ENCODE data around the gene ATP2B1.

Gene ATP2B1

DNA sequence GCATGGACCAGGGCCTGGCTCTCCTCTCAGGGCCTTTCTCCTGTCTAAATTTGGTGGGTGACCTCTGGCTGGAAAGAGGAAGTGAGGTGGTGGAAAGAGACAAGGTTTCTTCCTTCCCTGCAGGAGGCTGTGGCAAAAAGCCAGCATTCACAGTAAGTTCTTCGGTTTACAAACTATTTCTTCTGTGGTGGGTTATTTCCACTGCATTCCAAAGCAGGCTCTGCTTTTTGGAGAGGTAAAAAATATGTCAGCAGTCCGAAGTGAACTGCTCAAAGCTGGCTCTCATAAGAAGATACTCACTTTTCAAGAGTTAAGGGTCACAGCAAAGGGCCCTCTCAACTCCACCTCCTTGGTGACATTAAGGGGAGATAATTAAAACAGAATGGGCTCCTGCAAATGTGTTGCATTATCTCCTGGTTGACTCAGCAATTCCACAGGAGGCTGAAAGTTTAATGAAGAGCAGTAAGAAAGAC lies 133.9 kb downstream of the ATP2B1 start:
- DNase-seq, result no peak

GRCh38 chr12:89573051-89573810 lies 135.4 kb downstream of the ATP2B1 start:
- no peak for DNase-seq

- DNase-seq, result no peak
Observed at GRCh38 chr12:89571491-89572195, 137.0 kb downstream of the ATP2B1 start.

DNA sequence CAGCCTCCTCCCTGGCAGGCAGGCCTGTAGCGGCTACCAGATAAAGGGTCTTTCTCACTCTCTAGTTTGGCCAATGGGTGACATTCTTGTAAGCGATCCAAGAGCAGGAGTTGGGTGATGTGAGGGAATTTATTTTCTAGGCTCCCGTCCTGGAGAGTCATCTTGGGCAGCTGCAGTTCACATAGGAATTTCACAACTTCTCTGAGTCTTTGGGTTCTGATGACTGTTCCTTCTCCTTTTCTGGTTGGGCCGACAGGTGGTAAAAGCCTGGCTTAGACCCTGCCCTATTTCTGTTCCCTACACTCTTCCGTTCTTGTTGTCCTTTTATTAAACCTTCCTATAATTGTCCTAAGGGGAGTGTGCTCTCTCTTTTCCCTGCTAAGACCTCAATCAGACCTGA lies 140.2 kb downstream of the ATP2B1 start:
- DNase-seq, result no peak

DNA sequence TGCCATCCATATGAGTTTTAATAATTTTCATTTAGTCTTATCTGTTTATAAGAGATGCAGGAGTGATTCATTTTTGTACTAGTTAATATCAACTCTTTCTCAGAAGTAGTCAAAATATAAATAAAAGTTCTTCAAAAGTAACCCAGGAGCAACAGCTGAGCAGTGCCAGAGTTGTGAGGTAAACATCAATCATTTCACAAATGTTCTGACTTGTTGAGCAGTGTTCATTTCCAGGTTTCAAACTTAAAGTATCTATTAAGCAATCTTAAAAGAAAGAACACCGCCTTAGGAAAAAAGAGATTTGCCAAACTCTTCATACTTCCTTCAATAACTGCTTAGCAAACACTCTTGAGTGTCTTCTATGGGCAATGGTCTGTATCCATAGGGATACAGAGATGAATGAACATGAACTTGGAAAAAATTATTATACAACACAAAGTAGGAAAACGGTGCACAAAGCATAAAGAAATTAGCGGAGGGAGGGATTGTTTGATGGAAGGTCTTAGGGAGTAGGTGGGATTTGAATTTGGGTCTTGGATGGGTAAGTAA lies 140.9 kb downstream of the ATP2B1 start:
- no peak for DNase-seq

GRCh38 chr12:89566615-89567014 lies 142.0 kb downstream of the ATP2B1 start:
- no peak for DNase-seq

DNA sequence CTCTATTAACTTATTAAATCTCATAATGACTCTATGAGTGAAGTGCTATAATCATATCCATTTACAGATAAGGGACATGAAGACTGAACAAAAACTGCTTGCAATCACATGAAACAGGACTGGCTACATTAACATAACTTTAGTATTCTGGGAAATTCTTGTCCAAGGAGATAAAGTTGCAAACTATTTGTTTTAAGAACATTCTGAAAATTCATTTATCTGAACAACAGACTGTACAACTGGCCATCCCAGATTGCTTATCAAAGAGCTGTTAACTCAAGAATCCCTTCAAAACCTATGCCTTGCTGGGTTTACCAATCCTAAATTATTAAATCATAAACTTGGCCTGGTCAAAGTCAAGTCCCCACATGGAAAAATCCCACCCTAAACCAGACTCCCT lies 143.6 kb downstream of the ATP2B1 start:
- no peak for DNase-seq

GRCh38 chr12:89559753-89560152 lies 148.9 kb downstream of the ATP2B1 start:
- no peak for DNase-seq

- DNase-seq, result no peak
Observed at GRCh38 chr12:89556976-89557375, 151.7 kb downstream of the ATP2B1 start.

DNA sequence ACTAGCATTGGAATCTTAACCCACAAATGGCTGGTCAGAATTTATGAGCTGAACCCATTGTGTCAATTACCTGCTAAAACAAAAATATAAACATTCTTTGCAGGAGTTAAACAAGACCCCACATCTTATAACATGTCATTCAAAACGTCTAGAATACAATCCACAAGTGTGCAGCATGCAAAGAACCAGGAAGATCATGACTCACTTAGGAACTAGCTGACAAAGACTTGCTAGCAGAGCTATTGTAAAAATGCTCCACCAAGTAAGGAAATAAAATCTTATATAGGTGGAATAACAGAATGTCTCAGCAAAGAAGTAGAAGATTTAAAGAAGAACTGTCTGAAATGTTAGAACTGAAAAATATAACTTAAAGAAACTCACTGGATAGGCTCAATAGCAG lies 156.3 kb downstream of the ATP2B1 start:
- no peak for DNase-seq

GRCh38 chr12:89551747-89552146 lies 156.9 kb downstream of the ATP2B1 start:
- DNase-seq, result no peak

- no peak for DNase-seq
Observed at GRCh38 chr12:89547101-89547500, 161.5 kb downstream of the ATP2B1 start.

- no peak for DNase-seq
Observed at GRCh38 chr12:89546151-89546550, 162.5 kb downstream of the ATP2B1 start.

- no peak for DNase-seq
Observed at GRCh38 chr12:89544681-89545184, 163.9 kb downstream of the ATP2B1 start.

DNA sequence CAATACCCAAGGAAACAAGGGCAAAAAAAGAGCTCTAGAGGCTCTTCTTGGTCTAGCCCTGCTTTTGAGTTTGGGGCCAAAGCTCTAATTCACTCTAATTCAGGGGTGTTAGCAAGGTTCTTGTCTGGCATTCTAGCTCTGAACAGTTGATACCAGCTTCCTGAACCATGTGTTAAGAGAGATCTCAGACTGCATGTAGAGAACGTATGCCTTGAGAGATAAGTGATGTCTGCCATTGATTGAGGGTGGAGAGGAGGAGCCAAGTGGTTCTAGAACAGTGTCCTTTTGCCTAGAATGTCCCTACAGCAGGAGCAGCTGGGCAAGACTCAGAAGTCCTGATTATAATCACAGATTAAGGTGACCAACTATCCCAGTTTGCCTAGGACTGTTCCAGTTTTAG lies 164.6 kb downstream of the ATP2B1 start:
- no peak for DNase-seq

GRCh38 chr12:89542912-89543592 lies 165.6 kb downstream of the ATP2B1 start:
- peak; percentile 43 for DNase-seq

GRCh38 chr12:89542236-89542635 lies 166.4 kb downstream of the ATP2B1 start:
- no peak for DNase-seq

DNA sequence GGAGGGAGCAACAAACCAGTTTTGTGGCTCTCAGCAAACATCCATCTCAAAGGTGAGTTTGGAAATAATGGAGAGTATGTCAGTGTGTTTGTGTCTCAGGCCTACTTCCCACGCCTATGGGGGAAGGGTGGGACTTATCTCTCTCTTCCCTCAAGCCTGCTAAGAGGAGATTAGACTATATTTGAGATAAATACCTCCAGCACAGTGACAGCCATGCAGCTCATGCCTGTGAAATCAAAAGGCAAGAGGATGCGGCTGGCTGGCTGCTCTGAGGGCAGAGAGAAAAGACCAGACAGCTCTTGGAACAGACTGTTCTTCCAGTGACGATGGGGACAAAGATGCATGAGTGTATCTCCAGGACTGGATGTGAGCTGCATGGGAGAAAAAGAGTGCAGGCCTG lies 168.1 kb downstream of the ATP2B1 start:
- no peak for DNase-seq

GRCh38 chr12:89539426-89540223 lies 169.0 kb downstream of the ATP2B1 start:
- DNase-seq, result no peak

- DNase-seq, result no peak
Observed at GRCh38 chr12:89538897-89539296, 169.7 kb downstream of the ATP2B1 start.

All from T-helper 9 cell (primary cell).